Endothelial cell of umbilical vein (primary cell): Measurements from ENCODE around the gene GNA12.

Experiments used
- CTCF ChIP-seq, 2 donors: IDR thresholded peaks; 1 replicate in 1 of 2; 2 replicates in 1 of 2; pipeline ENCODE4 v1.5.1; 2011; ENCODE audit warnings: low read length in 2 of 2, mild to moderate bottlenecking in 2 of 2, moderate library complexity in 2 of 2, control low read depth in 1 of 2, inconsistent platforms in 1 of 2, low read depth in 1 of 2; ENCODE audit not compliant: insufficient read depth in 1 of 2; ENCODE audit errors: extremely low read depth in 1 of 2
- EZH2 ChIP-seq: IDR thresholded peaks from 2 replicates; pipeline ENCODE4 v1.6.1; 2012; ENCODE audit warnings: borderline replicate concordance, low read depth, mild to moderate bottlenecking, moderate library complexity, low read length, inconsistent platforms; ENCODE audit not compliant: severe bottlenecking
- JUN ChIP-seq: IDR thresholded peaks from 2 replicates; pipeline ENCODE4 v1.6.1; 2011; ENCODE audit warnings: borderline replicate concordance, low read depth; ENCODE audit not compliant: insufficient read length, insufficient read depth
- POLR2A ChIP-seq: IDR thresholded peaks from 2 replicates; pipeline ENCODE4 v1.6.1; 2012; ENCODE audit warnings: low read depth, mild to moderate bottlenecking, control low read depth, low read length

- TF ChIP-seq CTCF (IDR thresholded peaks at IDR 0.05; ENCODE audit: extremely low read depth in 1 of 2, insufficient read depth in 1 of 2, low read depth in 1 of 2, low read length in 2 of 2) (no peak), JUN (no peak), POLR2A (no peak), EZH2 (no peak)
Measured at GRCh38 chr7:2724453-2725177, 119.5 kb downstream of the GNA12 start.
